Kidney (tissue), 14 donors: ENCODE results near the gene CASP2. TPM values are rescaled to one million over a fixed set of nuclear protein-coding genes. Genes with fewer than 3 reads are reported as not detected.

Source experiments
- DNase-seq, 5 donors: peaks; one replicate each; pipeline ENCODE4 v3.0.0-alpha.2; 2013 to 2020
- FAIRE-seq: peaks from 2 replicates; lab custom pipeline; 2012; peaks lifted over from hg19 to GRCh38; lab: Jason Lieb, UNC
- H3K27ac ChIP-seq, 2 donors: one replicate each; pipeline ENCODE4 v1.7.0; 2013; ENCODE audit warnings: low read depth in 2 of 2, low read length in 2 of 2, inconsistent platforms in 1 of 2
- H3K27me3 ChIP-seq: one replicate; pipeline ENCODE4 v1.7.1; 2013; ENCODE audit warnings: low read length, inconsistent platforms; ENCODE audit not compliant: control insufficient read depth, insufficient read depth
- H3K36me3 ChIP-seq, 3 donors: one replicate each; pipeline versions ENCODE4 v1.7.0 to v1.7.1; 2013; ENCODE audit warnings: low read length in 3 of 3, control low read depth in 1 of 3, inconsistent platforms in 1 of 3; ENCODE audit not compliant: insufficient read depth in 3 of 3, control insufficient read depth in 2 of 3
- H3K4me1 ChIP-seq, 3 donors: one replicate each; pipeline versions ENCODE4 v1.7.0 to v1.7.1; 2013; ENCODE audit warnings: low read length in 3 of 3, inconsistent platforms in 1 of 3, low read depth in 1 of 3; ENCODE audit not compliant: control insufficient read depth in 2 of 3, insufficient read depth in 2 of 3
- H3K4me3 ChIP-seq, 3 donors: one replicate each; pipeline versions ENCODE4 v1.7.0 to v1.8.1; 2013; ENCODE audit warnings: low read length in 3 of 3, control low read depth in 1 of 3, inconsistent platforms in 1 of 3
- H3K9ac ChIP-seq, 3 donors: one replicate each; pipeline versions ENCODE4 v1.7.0 to v1.7.1; 2013; ENCODE audit warnings: low read length in 3 of 3, control low read depth in 1 of 3, inconsistent platforms in 1 of 3
- H3K9me3 ChIP-seq, 3 donors: one replicate each; pipeline versions ENCODE4 v1.7.0 to v1.7.1; 2013; ENCODE audit warnings: low read length in 3 of 3, control low read depth in 1 of 3, inconsistent platforms in 1 of 3; ENCODE audit not compliant: control insufficient read depth in 2 of 3, insufficient read depth in 1 of 3
- CTCF ChIP-seq: IDR thresholded peaks from 3 replicates; pipeline ENCODE4 v1.5.1; 2012; ENCODE audit warnings: mild to moderate bottlenecking, moderate library complexity, borderline replicate concordance; ENCODE audit not compliant: insufficient read depth; ENCODE audit errors: extremely low read depth
- intact Hi-C: fragments of 100-400 bp; cut with DNase I; formaldehyde crosslinking; loops from one replicate; pipeline ENCODE4 v1.11.1; 2022
- polyA plus RNA-seq: library from polyadenylated mRNA; stranded (reverse); fragments of 350-450 nt; fragmentation: Illumina TruSeq; extraction: RNeasy Lipid Tissue Mini Kit (QIAGEN cat#74804); gene quantifications from one replicate; pipeline ENCODE4 v1.2.3, GENCODE V29; 2014; ENCODE audit warnings: low read depth, low replicate concordance; ENCODE audit not compliant: insufficient read depth
- total RNA-seq: library from RNA; stranded (reverse); fragmentation: NEBNext Ultra II Directional; extraction: Animal tissue kit (Norgen Biotek cat#: 25700); gene quantifications from one replicate; pipeline ENCODE4 v1.2.1, GENCODE V29; 2021
- donor health status: control.
- donor health status: control.
- donor health status: control.
- donor health status: control.
- donor health status: control.
- donor health status: DM: yes; HTN: yes; CAD: no.
- donor health status: Normal renal cell carcinoma (clear cell type).

CASP2 gene
- total and polyA plus RNA-seq, 2 donors from 2014 or later = 6.6 to 36.2 TPM

- FAIRE-seq (no peak), DNase-seq (peak; percentile 69 to 84 (median 79))
- H3K27me3 ChIP-seq = no peaks in the 10 kb centered on the region
- H3K9ac ChIP-seq = no peak overlapping the region
- H3K27ac ChIP-seq = no peak overlapping the region
- no peaks in the 10 kb centered on the region for H3K4me1 ChIP-seq
- no peaks in the 10 kb centered on the region for H3K36me3 ChIP-seq
- H3K9me3 ChIP-seq = no peaks in the 10 kb centered on the region
- H3K4me3 ChIP-seq = peak overlapping the region in 1 of 3 donors; percentile 12
- TF ChIP-seq CTCF = peak; percentile 53
- intact Hi-C loops = no loop called here
These were observed 57.3 kb downstream of the CASP2 start for GRCh38 chr7:143345428-143345900.

- Histone ChIP-seq H3K4me1 (no peaks in the 10 kb centered on the region), H3K27me3 (no peaks in the 10 kb centered on the region), H3K4me3 (no peak overlapping the region), H3K9ac (no peak overlapping the region), H3K36me3 (no peaks in the 10 kb centered on the region), H3K27ac (no peak overlapping the region), H3K9me3 (no peaks in the 10 kb centered on the region)
- intact Hi-C loops = no loop called here
- no peak for TF ChIP-seq CTCF
- FAIRE-seq = no peak
- DNase-seq = no peak
These were observed 57.9 kb downstream of the CASP2 start for GRCh38 chr7:143346018-143346417.

GRCh38 chr7:143347950-143348349 lies 59.8 kb downstream of the CASP2 start:
- Histone ChIP-seq H3K4me1 (no peaks in the 10 kb centered on the region), H3K27ac (no peak overlapping the region), H3K4me3 (no peak overlapping the region), H3K9ac (no peak overlapping the region), H3K27me3 (no peaks in the 10 kb centered on the region), H3K36me3 (no peaks in the 10 kb centered on the region), H3K9me3 (no peaks in the 10 kb centered on the region)
- no peak for DNase-seq
- FAIRE-seq = no peak
- intact Hi-C loops = no loop called here
- no peak for TF ChIP-seq CTCF

GRCh38 chr7:143351060-143351459 lies 62.9 kb downstream of the CASP2 start:
- intact Hi-C loops = no loop called here
- TF ChIP-seq CTCF = no peak
- Histone ChIP-seq H3K4me1 (no peaks in the 10 kb centered on the region), H3K27ac (no peak overlapping the region), H3K9ac (no peak overlapping the region), H3K36me3 (no peaks in the 10 kb centered on the region), H3K27me3 (no peaks in the 10 kb centered on the region), H3K9me3 (no peaks in the 10 kb centered on the region), H3K4me3 (no peak overlapping the region)
- FAIRE-seq (no peak), DNase-seq (no peak)
